ENCODE data around the gene ELF5.

ELF5 gene

GRCh38 chr11:34529643-34530042 lies 16.0 kb upstream of the ELF5 start:
- no peak overlapping the region for H4K12ac ChIP-seq (ENCODE audit: low read depth, low read length)
- no peak overlapping the region for H3K18ac ChIP-seq (ENCODE audit: low read length)
- H3K79me2 ChIP-seq (ENCODE audit: control insufficient read depth, insufficient read depth, low read length, poor library complexity) = no peaks in the 10 kb centered on the region
- H2AK5ac ChIP-seq (ENCODE audit: low read length) = no peak overlapping the region
- no peak overlapping the region for H3K23ac ChIP-seq (ENCODE audit: low read length)
- H2AFZ ChIP-seq (ENCODE audit: insufficient read depth, low read length, poor library complexity) = no peak overlapping the region
- H4K91ac ChIP-seq (ENCODE audit: low read depth, low read length) = no peak overlapping the region
- no peak overlapping the region for H2BK5ac ChIP-seq (ENCODE audit: low read depth, low read length, poor library complexity)
- no peak overlapping the region for H3K4me2 ChIP-seq (ENCODE audit: low read length)
- no peak overlapping the region for H4K8ac ChIP-seq (ENCODE audit: low read depth, low read length)
- H3K4me3 ChIP-seq (ENCODE audit: low read depth, low read length) = no peak overlapping the region
- H3K36me3 ChIP-seq (ENCODE audit: control insufficient read depth in 1 of 2, insufficient read depth in 2 of 2, low read length in 2 of 2) = no peaks in the 10 kb centered on the region
- WGBS (ENCODE audit: extremely low coverage, insufficient coverage, insufficient read length) = no CpG with 5 or more reads among the region's 1 CpG
- no peaks in the 10 kb centered on the region for H3K9me3 ChIP-seq (ENCODE audit: insufficient read depth, low read depth, low read length)
- no peaks in the 10 kb centered on the region for H3K4me1 ChIP-seq (ENCODE audit: control insufficient read depth in 1 of 2, insufficient read depth in 2 of 2, low read length in 2 of 2)
- no peak overlapping the region for H2BK120ac ChIP-seq (ENCODE audit: insufficient read depth, low read length, poor library complexity)
- H3K27ac ChIP-seq (ENCODE audit: low read depth, low read length) = no peak overlapping the region
- no peak overlapping the region for H2BK12ac ChIP-seq (ENCODE audit: low read length)
- H3K79me1 ChIP-seq (ENCODE audit: low read length) = no peaks in the 10 kb centered on the region
- no peak overlapping the region for H3K14ac ChIP-seq (ENCODE audit: low read length)
- no peak for DNase-seq
- H3K4ac ChIP-seq (ENCODE audit: low read depth, low read length) = no peak overlapping the region
- H3K9ac ChIP-seq (ENCODE audit: low read length) = no peak overlapping the region
- no peaks in the 10 kb centered on the region for H3K27me3 ChIP-seq (ENCODE audit: insufficient read depth, low read length)

- WGBS (ENCODE audit: extremely low coverage, insufficient coverage, insufficient read length) = no CpG with 5 or more reads among the region's 2 CpGs
Observed at GRCh38 chr11:34528072-34528471, 14.5 kb upstream of the ELF5 start.

GRCh38 chr11:34525888-34526657 lies 12.5 kb upstream of the ELF5 start:
- Histone ChIP-seq H3K4me1 (ENCODE audit: control insufficient read depth in 1 of 2, insufficient read depth in 2 of 2, low read length in 2 of 2) (no peaks in the 10 kb centered on the region), H2BK5ac (ENCODE audit: low read depth, low read length, poor library complexity) (no peak overlapping the region), H3K18ac (ENCODE audit: low read length) (no peak overlapping the region), H2BK12ac (ENCODE audit: low read length) (no peak overlapping the region), H3K27ac (ENCODE audit: low read depth, low read length) (no peak overlapping the region), H3K9ac (ENCODE audit: low read length) (no peak overlapping the region), H4K91ac (ENCODE audit: low read depth, low read length) (no peak overlapping the region), H2AK5ac (ENCODE audit: low read length) (no peak overlapping the region), H3K79me1 (ENCODE audit: low read length) (no peaks in the 10 kb centered on the region), H3K14ac (ENCODE audit: low read length) (no peak overlapping the region), H3K36me3 (ENCODE audit: control insufficient read depth in 1 of 2, insufficient read depth in 2 of 2, low read length in 2 of 2) (no peaks in the 10 kb centered on the region), H3K23ac (ENCODE audit: low read length) (no peak overlapping the region), H3K4me2 (ENCODE audit: low read length) (no peak overlapping the region), H3K27me3 (ENCODE audit: insufficient read depth, low read length) (no peaks in the 10 kb centered on the region), H4K8ac (ENCODE audit: low read depth, low read length) (no peak overlapping the region), H2AFZ (ENCODE audit: insufficient read depth, low read length, poor library complexity) (no peak overlapping the region), H4K12ac (ENCODE audit: low read depth, low read length) (no peak overlapping the region), H3K4ac (ENCODE audit: low read depth, low read length) (no peak overlapping the region), H2BK120ac (ENCODE audit: insufficient read depth, low read length, poor library complexity) (no peak overlapping the region), H3K9me3 (ENCODE audit: insufficient read depth, low read depth, low read length) (no peaks in the 10 kb centered on the region), H3K4me3 (ENCODE audit: low read depth, low read length) (no peak overlapping the region), H3K79me2 (ENCODE audit: control insufficient read depth, insufficient read depth, low read length, poor library complexity) (no peaks in the 10 kb centered on the region)
- no peak for DNase-seq
- WGBS (ENCODE audit: extremely low coverage, insufficient coverage, insufficient read length) = no CpG with 5 or more reads among the region's 9 CpGs

More at GRCh38 chr11:34528072-34528471, 14.5 kb upstream of the ELF5 start:
- Histone ChIP-seq H3K79me1 (ENCODE audit: low read length) (no peaks in the 10 kb centered on the region), H4K91ac (ENCODE audit: low read depth, low read length) (no peak overlapping the region), H3K18ac (ENCODE audit: low read length) (no peak overlapping the region), H2AFZ (ENCODE audit: insufficient read depth, low read length, poor library complexity) (no peak overlapping the region), H2BK5ac (ENCODE audit: low read depth, low read length, poor library complexity) (no peak overlapping the region), H3K36me3 (ENCODE audit: control insufficient read depth in 1 of 2, insufficient read depth in 2 of 2, low read length in 2 of 2) (no peaks in the 10 kb centered on the region), H3K4me3 (ENCODE audit: low read depth, low read length) (no peak overlapping the region), H3K9ac (ENCODE audit: low read length) (no peak overlapping the region), H3K4ac (ENCODE audit: low read depth, low read length) (no peak overlapping the region), H3K4me1 (ENCODE audit: control insufficient read depth in 1 of 2, insufficient read depth in 2 of 2, low read length in 2 of 2) (no peaks in the 10 kb centered on the region), H3K23ac (ENCODE audit: low read length) (no peak overlapping the region), H2BK120ac (ENCODE audit: insufficient read depth, low read length, poor library complexity) (no peak overlapping the region), H2BK12ac (ENCODE audit: low read length) (no peak overlapping the region), H3K9me3 (ENCODE audit: insufficient read depth, low read depth, low read length) (no peaks in the 10 kb centered on the region), H3K79me2 (ENCODE audit: control insufficient read depth, insufficient read depth, low read length, poor library complexity) (no peaks in the 10 kb centered on the region), H2AK5ac (ENCODE audit: low read length) (no peak overlapping the region), H4K12ac (ENCODE audit: low read depth, low read length) (no peak overlapping the region), H4K8ac (ENCODE audit: low read depth, low read length) (no peak overlapping the region), H3K4me2 (ENCODE audit: low read length) (no peak overlapping the region), H3K27ac (ENCODE audit: low read depth, low read length) (no peak overlapping the region), H3K14ac (ENCODE audit: low read length) (no peak overlapping the region), H3K27me3 (ENCODE audit: insufficient read depth, low read length) (no peaks in the 10 kb centered on the region)
- DNase-seq = no peak

GRCh38 chr11:34525098-34525497 lies 11.5 kb upstream of the ELF5 start:
- no CpG with 5 or more reads among the region's 4 CpGs for WGBS (ENCODE audit: extremely low coverage, insufficient coverage, insufficient read length)
- H2AFZ ChIP-seq (ENCODE audit: insufficient read depth, low read length, poor library complexity) = no peak overlapping the region
- no peak overlapping the region for H3K23ac ChIP-seq (ENCODE audit: low read length)
- no peak overlapping the region for H4K12ac ChIP-seq (ENCODE audit: low read depth, low read length)
- H2BK12ac ChIP-seq (ENCODE audit: low read length) = no peak overlapping the region
- no peaks in the 10 kb centered on the region for H3K79me1 ChIP-seq (ENCODE audit: low read length)
- H3K4me2 ChIP-seq (ENCODE audit: low read length) = no peak overlapping the region
- no peak overlapping the region for H3K9ac ChIP-seq (ENCODE audit: low read length)
- H2BK120ac ChIP-seq (ENCODE audit: insufficient read depth, low read length, poor library complexity) = no peak overlapping the region
- H3K79me2 ChIP-seq (ENCODE audit: control insufficient read depth, insufficient read depth, low read length, poor library complexity) = no peaks in the 10 kb centered on the region
- no peak for DNase-seq
- no peaks in the 10 kb centered on the region for H3K36me3 ChIP-seq (ENCODE audit: control insufficient read depth in 1 of 2, insufficient read depth in 2 of 2, low read length in 2 of 2)
- no peaks in the 10 kb centered on the region for H3K9me3 ChIP-seq (ENCODE audit: insufficient read depth, low read depth, low read length)
- H3K4me1 ChIP-seq (ENCODE audit: control insufficient read depth in 1 of 2, insufficient read depth in 2 of 2, low read length in 2 of 2) = no peaks in the 10 kb centered on the region
- no peaks in the 10 kb centered on the region for H3K27me3 ChIP-seq (ENCODE audit: insufficient read depth, low read length)
- H2AK5ac ChIP-seq (ENCODE audit: low read length) = no peak overlapping the region
- H3K4me3 ChIP-seq (ENCODE audit: low read depth, low read length) = no peak overlapping the region
- no peak overlapping the region for H3K14ac ChIP-seq (ENCODE audit: low read length)
- H2BK5ac ChIP-seq (ENCODE audit: low read depth, low read length, poor library complexity) = no peak overlapping the region
- no peak overlapping the region for H3K4ac ChIP-seq (ENCODE audit: low read depth, low read length)
- H4K8ac ChIP-seq (ENCODE audit: low read depth, low read length) = no peak overlapping the region
- no peak overlapping the region for H4K91ac ChIP-seq (ENCODE audit: low read depth, low read length)
- H3K18ac ChIP-seq (ENCODE audit: low read length) = no peak overlapping the region
- H3K27ac ChIP-seq (ENCODE audit: low read depth, low read length) = no peak overlapping the region
